Mesenchymal stem cell (in vitro differentiated cells and primary cell): ENCODE data around the gene MICOS13.

Experiments
- DNase-seq: peaks from one replicate; pipeline ENCODE4 v3.0.0-alpha.2; 2013
- H2AFZ ChIP-seq: one replicate; pipeline ENCODE4 v1.6.1; 2013; ENCODE audit warnings: low read depth, mild to moderate bottlenecking, control low read depth, inconsistent platforms, low read length, moderate library complexity
- H2AK5ac ChIP-seq: 2 replicates; pipeline ENCODE4 v1.6.1; 2013; ENCODE audit warnings: low read length, moderate library complexity, mild to moderate bottlenecking, inconsistent platforms; ENCODE audit not compliant: severe bottlenecking
- H2BK120ac ChIP-seq: one replicate; pipeline ENCODE4 v1.6.1; 2013; ENCODE audit warnings: low read depth, mild to moderate bottlenecking, inconsistent platforms, low read length, moderate library complexity
- H2BK12ac ChIP-seq, 2 experiments: one replicate each; pipeline ENCODE4 v1.6.1; 2013; ENCODE audit warnings: inconsistent platforms in 2 of 2, low read length in 2 of 2, mild to moderate bottlenecking in 2 of 2, moderate library complexity in 2 of 2, control low read depth in 1 of 2
- H2BK15ac ChIP-seq: one replicate; pipeline ENCODE4 v1.6.1; 2013; ENCODE audit warnings: mild to moderate bottlenecking, low read depth, inconsistent platforms; ENCODE audit not compliant: poor library complexity, severe bottlenecking
- H2BK5ac ChIP-seq: 2 replicates; pipeline ENCODE4 v1.6.1; 2013; ENCODE audit warnings: low read depth, mild to moderate bottlenecking, low read length, control low read depth, inconsistent platforms; ENCODE audit not compliant: poor library complexity, severe bottlenecking
- H3K14ac ChIP-seq, 2 experiments: one replicate each; pipeline ENCODE4 v1.6.1; 2013; ENCODE audit warnings: inconsistent platforms in 2 of 2, low read length in 2 of 2, control low read depth in 1 of 2, mild to moderate bottlenecking in 1 of 2, moderate library complexity in 1 of 2
- H3K18ac ChIP-seq, 2 experiments: one replicate each; pipeline ENCODE4 v1.6.1; 2013; ENCODE audit warnings: inconsistent platforms in 2 of 2, low read length in 2 of 2, control low read depth in 1 of 2, low read depth in 1 of 2, mild to moderate bottlenecking in 1 of 2
- H3K23ac ChIP-seq, 2 experiments: one replicate each; pipeline ENCODE4 v1.6.1; 2013; ENCODE audit warnings: inconsistent platforms in 2 of 2, low read length in 2 of 2, mild to moderate bottlenecking in 2 of 2, moderate library complexity in 2 of 2, control low read depth in 1 of 2
- H3K27ac ChIP-seq: 2 replicates; pipeline ENCODE4 v1.5.1; 2013; ENCODE audit warnings: mild to moderate bottlenecking, moderate library complexity, low read length, control low read depth, inconsistent platforms; ENCODE audit not compliant: poor library complexity, severe bottlenecking
- H3K27me3 ChIP-seq, 2 experiments: 2 replicates each; pipeline versions ENCODE4 v1.6.1 to v1.7.0; 2013; ENCODE audit warnings: low read length in 2 of 2, mild to moderate bottlenecking in 2 of 2, moderate library complexity in 2 of 2, control low read depth in 1 of 2, inconsistent platforms in 1 of 2; ENCODE audit not compliant: control insufficient read depth in 1 of 2, insufficient read depth in 1 of 2
- H3K36me3 ChIP-seq, 2 experiments: 2 replicates each; pipeline versions ENCODE4 v1.6.1 to v1.7.0; 2013; ENCODE audit warnings: low read length in 2 of 2, control low read depth in 1 of 2, inconsistent platforms in 1 of 2, low read depth in 1 of 2, mild to moderate bottlenecking in 1 of 2; ENCODE audit not compliant: insufficient read depth in 2 of 2, control insufficient read depth in 1 of 2
- H3K4ac ChIP-seq, 2 experiments: one replicate each; pipeline ENCODE4 v1.6.1; 2013; ENCODE audit warnings: inconsistent platforms in 2 of 2, low read length in 2 of 2, mild to moderate bottlenecking in 2 of 2, moderate library complexity in 2 of 2, control low read depth in 1 of 2, low read depth in 1 of 2
- H3K4me1 ChIP-seq: 2 replicates; pipeline ENCODE4 v1.6.1; 2013; ENCODE audit warnings: low read depth, low read length, control low read depth; ENCODE audit not compliant: control insufficient read depth, insufficient read depth
- H3K4me2 ChIP-seq: 2 replicates; pipeline ENCODE4 v1.6.1; 2013; ENCODE audit warnings: low read length, mild to moderate bottlenecking, inconsistent platforms; ENCODE audit not compliant: poor library complexity, severe bottlenecking
- H3K4me3 ChIP-seq, 2 experiments: 2 replicates each; pipeline versions ENCODE4 v1.5.1 to v1.7.0; 2013; ENCODE audit warnings: low read length in 2 of 2, mild to moderate bottlenecking in 2 of 2, control low read depth in 1 of 2, low read depth in 1 of 2; ENCODE audit not compliant: insufficient read depth in 1 of 2
- H3K79me1 ChIP-seq: replicated peaks from 2 replicates; pipeline ENCODE4 v1.6.1; 2013; ENCODE audit warnings: mild to moderate bottlenecking, control low read depth, low read length, inconsistent platforms; ENCODE audit not compliant: poor library complexity, severe bottlenecking
- H3K9ac ChIP-seq: 2 replicates; pipeline ENCODE4 v1.7.0; 2013; ENCODE audit warnings: mild to moderate bottlenecking, low read length, moderate library complexity
- H3K9me3 ChIP-seq: 2 replicates; pipeline ENCODE4 v1.7.0; 2013; ENCODE audit warnings: mild to moderate bottlenecking, low read length; ENCODE audit not compliant: control insufficient read depth
- H4K8ac ChIP-seq: one replicate; pipeline ENCODE4 v1.6.1; 2013; ENCODE audit warnings: inconsistent platforms, mild to moderate bottlenecking, low read length, moderate library complexity
- H4K91ac ChIP-seq: one replicate; pipeline ENCODE4 v1.6.1; 2013; ENCODE audit warnings: mild to moderate bottlenecking, low read length, inconsistent platforms
- WGBS: methylation state at CpG from one replicate; pipeline ENCODE4 v1.1.7; 2013; ENCODE audit warnings: mixed read lengths; 5-methylcytosine and 5-hydroxymethylcytosine counted together

Gene MICOS13

GRCh38 chr19:5719274-5719960 lies 39.1 kb upstream of the MICOS13 start:
- H2BK15ac ChIP-seq, result peak overlapping the region; percentile 44
- peak overlapping the region; percentile 64 for H3K27ac ChIP-seq
- peak overlapping the region; percentile 96 to 99 for H3K4me3 ChIP-seq
- H3K18ac ChIP-seq, result peak overlapping the region; percentile 80
- peak overlapping the region; percentile 86 for H4K91ac ChIP-seq
- peak; percentile 61 for DNase-seq
- H4K8ac ChIP-seq, result peak overlapping the region; percentile 59
- peak overlapping the region in 1 of 2 experiments; percentile 83 for H3K23ac ChIP-seq
- H3K4me1 ChIP-seq, result peaks cover 14% of the 10 kb centered on the region
- H2BK12ac ChIP-seq, result peak overlapping the region; percentile 39 to 71
- H3K14ac ChIP-seq, result no peak overlapping the region
- peak overlapping the region; percentile 73 for H2BK120ac ChIP-seq
- H3K4me2 ChIP-seq, result peak overlapping the region; percentile 79
- H3K4ac ChIP-seq, result peak overlapping the region; percentile 81 to 92
- peaks cover 3% of the 10 kb centered on the region for H3K79me1 ChIP-seq
- peak overlapping the region; percentile 22 for H2AK5ac ChIP-seq
- peak overlapping the region; percentile 100 for H3K9ac ChIP-seq
- peak overlapping the region; percentile 64 for H2AFZ ChIP-seq
- H3K36me3 ChIP-seq, result peaks cover 7 to 10% of the 10 kb centered on the region in 2 experiments
- H2BK5ac ChIP-seq, result peak overlapping the region; percentile 70
- H3K9me3 ChIP-seq, result no peaks in the 10 kb centered on the region
- H3K27me3 ChIP-seq, result no peaks in the 10 kb centered on the region
- 1% methylated on average over 37 of the region's 58 CpGs for WGBS

- peaks cover 7% of the 10 kb centered on the region for H3K79me1 ChIP-seq
- 11% methylated on average over 9 of the region's 11 CpGs for WGBS
- no peak overlapping the region for H3K18ac ChIP-seq
- H2AK5ac ChIP-seq, result peak overlapping the region; percentile 63
- H2BK120ac ChIP-seq, result peak overlapping the region; percentile 49
- no peak overlapping the region for H2BK12ac ChIP-seq
- no peaks in the 10 kb centered on the region for H3K27me3 ChIP-seq
- peak overlapping the region; percentile 45 for H3K27ac ChIP-seq
- peaks cover 10 to 14% of the 10 kb centered on the region in 2 experiments for H3K36me3 ChIP-seq
- H2BK5ac ChIP-seq, result no peak overlapping the region
- H3K4me1 ChIP-seq, result peaks cover 14% of the 10 kb centered on the region
- H3K9ac ChIP-seq, result peak overlapping the region; percentile 100
- no peak overlapping the region for H2AFZ ChIP-seq
- H4K91ac ChIP-seq, result no peak overlapping the region
- H3K23ac ChIP-seq, result peak overlapping the region in 1 of 2 experiments; percentile 14
- H2BK15ac ChIP-seq, result no peak overlapping the region
- H3K14ac ChIP-seq, result no peak overlapping the region
- no peaks in the 10 kb centered on the region for H3K9me3 ChIP-seq
- H4K8ac ChIP-seq, result no peak overlapping the region
- DNase-seq, result peak; percentile 93
- H3K4me2 ChIP-seq, result peak overlapping the region; percentile 79
- H3K4ac ChIP-seq, result peak overlapping the region; percentile 13 to 81
- H3K4me3 ChIP-seq, result peak overlapping the region; percentile 96 to 99
These were observed 38.4 kb upstream of the MICOS13 start for GRCh38 chr19:5718579-5719273.

GRCh38 chr19:5718037-5718578 lies 37.8 kb upstream of the MICOS13 start:
- Histone ChIP-seq H3K9ac (peak overlapping the region; percentile 100), H2AFZ (no peak overlapping the region), H4K91ac (no peak overlapping the region), H3K27ac (peak overlapping the region; percentile 45), H3K4ac (no peak overlapping the region), H3K36me3 (peaks cover 16 to 20% of the 10 kb centered on the region in 2 experiments), H3K9me3 (no peaks in the 10 kb centered on the region), H3K23ac (no peak overlapping the region), H2BK15ac (no peak overlapping the region), H2AK5ac (no peak overlapping the region), H2BK12ac (no peak overlapping the region), H3K18ac (no peak overlapping the region), H3K27me3 (no peaks in the 10 kb centered on the region), H3K14ac (no peak overlapping the region), H3K79me1 (peaks cover 11% of the 10 kb centered on the region), H2BK5ac (no peak overlapping the region), H3K4me1 (peaks cover 14% of the 10 kb centered on the region), H2BK120ac (no peak overlapping the region), H3K4me2 (peak overlapping the region; percentile 79), H4K8ac (no peak overlapping the region), H3K4me3 (peak overlapping the region in 1 of 2 experiments; percentile 96)
- 40% methylated on average over 13 of the region's 14 CpGs for WGBS
- DNase-seq, result peak; percentile 86
